Mucosa of rectum (tissue), 2 donors: ENCODE results near the gene CAPZB.

ENCODE experiments used
- H3K27ac ChIP-seq, 2 donors: one replicate each; pipeline ENCODE4 v1.7.0; 2013; ENCODE audit warnings: inconsistent platforms in 2 of 2, low read depth in 2 of 2, low read length in 2 of 2
- H3K27me3 ChIP-seq, 2 donors: one replicate each; pipeline ENCODE4 v1.7.0; 2013; ENCODE audit warnings: low read length in 2 of 2; ENCODE audit not compliant: control insufficient read depth in 2 of 2, insufficient read depth in 2 of 2
- H3K36me3 ChIP-seq, 2 donors: one replicate each; pipeline ENCODE4 v1.7.0; 2013; ENCODE audit warnings: low read length in 2 of 2; ENCODE audit not compliant: control insufficient read depth in 2 of 2, insufficient read depth in 2 of 2
- H3K4me1 ChIP-seq, 2 donors: one replicate each; pipeline ENCODE4 v1.7.0; 2013; ENCODE audit warnings: low read length in 2 of 2, mild to moderate bottlenecking in 1 of 2; ENCODE audit not compliant: control insufficient read depth in 2 of 2, insufficient read depth in 2 of 2
- H3K4me3 ChIP-seq, 2 donors: one replicate each; pipeline ENCODE4 v1.7.0; 2013; ENCODE audit warnings: low read length in 2 of 2
- H3K9ac ChIP-seq, 2 donors: one replicate each; pipeline ENCODE4 v1.7.0; 2013; ENCODE audit warnings: low read length in 2 of 2, low read depth in 1 of 2, mild to moderate bottlenecking in 1 of 2
- H3K9me3 ChIP-seq, 2 donors: one replicate each; pipeline ENCODE4 v1.7.0; 2013; ENCODE audit warnings: low read length in 2 of 2; ENCODE audit not compliant: control insufficient read depth in 2 of 2
- donor health status: healthy.
- donor health status: Normal muscosa, but diverticular disease.

Gene CAPZB

DNA sequence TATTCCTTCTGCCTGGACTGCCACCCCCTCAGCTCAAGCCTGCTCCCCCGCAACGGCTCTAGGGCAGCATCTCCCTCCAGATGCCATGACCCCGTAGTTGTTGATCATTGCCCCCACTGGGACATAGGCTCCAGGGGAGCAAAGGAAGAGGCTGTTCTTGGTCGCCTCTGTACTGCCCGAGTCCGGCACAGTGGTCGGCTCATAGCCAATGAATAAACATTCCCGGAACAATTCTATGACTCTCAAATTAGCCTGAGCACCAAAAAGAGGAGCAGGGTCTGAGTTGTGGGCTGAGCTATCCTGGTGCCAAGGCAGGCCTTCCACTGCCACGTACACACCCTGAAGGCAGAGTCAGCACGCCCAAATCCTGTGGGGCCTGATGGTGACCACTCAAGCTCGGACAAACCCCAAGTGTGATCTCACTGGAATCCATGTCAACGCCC is 33.1 kb downstream of the CAPZB start:
- Histone ChIP-seq H3K9me3 (no peaks in the 10 kb centered on the region), H3K36me3 (peaks cover 0 to 11% of the 10 kb centered on the region in 2 donors), H3K27ac (peak overlapping the region; percentile 63 to 77), H3K9ac (no peak overlapping the region), H3K4me3 (no peak overlapping the region), H3K4me1 (peaks cover 47 to 58% of the 10 kb centered on the region in 2 donors), H3K27me3 (no peaks in the 10 kb centered on the region)

GRCh38 chr1:19450811-19451515 is 34.4 kb downstream of the CAPZB start:
- H3K36me3 ChIP-seq = peaks cover 0 to 11% of the 10 kb centered on the region in 2 donors
- H3K27ac ChIP-seq = peak overlapping the region; percentile 53 to 76
- H3K4me3 ChIP-seq = no peak overlapping the region
- H3K4me1 ChIP-seq = peaks cover 47 to 56% of the 10 kb centered on the region in 2 donors
- H3K27me3 ChIP-seq = no peaks in the 10 kb centered on the region
- H3K9me3 ChIP-seq = no peaks in the 10 kb centered on the region
- H3K9ac ChIP-seq = no peak overlapping the region

GRCh38 chr1:19449454-19450228 is 35.7 kb downstream of the CAPZB start:
- no peaks in the 10 kb centered on the region for H3K9me3 ChIP-seq
- no peaks in the 10 kb centered on the region for H3K27me3 ChIP-seq
- H3K4me3 ChIP-seq = peak overlapping the region in 1 of 2 donors; percentile 13
- peak overlapping the region in 1 of 2 donors; percentile 30 for H3K9ac ChIP-seq
- peaks cover 44 to 59% of the 10 kb centered on the region in 2 donors for H3K4me1 ChIP-seq
- H3K36me3 ChIP-seq = peaks cover 0 to 11% of the 10 kb centered on the region in 2 donors
- H3K27ac ChIP-seq = peak overlapping the region; percentile 67 to 78

GRCh38 chr1:19448491-19449439 is 36.6 kb downstream of the CAPZB start:
- Histone ChIP-seq H3K36me3 (peaks cover 0 to 11% of the 10 kb centered on the region in 2 donors), H3K27me3 (no peaks in the 10 kb centered on the region), H3K9ac (peak overlapping the region; percentile 24 to 30), H3K9me3 (no peaks in the 10 kb centered on the region), H3K4me1 (peaks cover 36 to 53% of the 10 kb centered on the region in 2 donors), H3K27ac (peak overlapping the region; percentile 67 to 78), H3K4me3 (peak overlapping the region in 1 of 2 donors; percentile 26)

DNA sequence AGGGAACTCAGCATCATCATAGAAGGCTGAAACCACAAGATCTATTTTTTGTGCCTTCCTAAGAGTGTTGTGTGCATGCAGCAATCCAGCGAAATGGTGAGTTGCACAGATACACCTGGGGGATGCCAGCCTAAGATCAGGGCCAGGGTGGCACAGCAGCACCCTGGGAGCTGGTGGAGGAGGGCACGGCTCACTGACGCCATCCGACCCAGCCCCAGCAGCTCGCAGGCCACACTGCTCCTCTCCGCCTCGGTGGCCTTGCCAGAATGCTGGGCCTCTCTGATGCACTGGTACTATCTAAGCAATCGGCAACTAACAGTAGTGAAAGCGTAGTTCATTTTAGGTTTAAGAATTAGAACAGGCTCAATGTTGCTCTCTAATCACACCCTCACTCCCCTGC is 37.8 kb downstream of the CAPZB start:
- Histone ChIP-seq H3K9ac (no peak overlapping the region), H3K4me3 (no peak overlapping the region), H3K27me3 (no peaks in the 10 kb centered on the region), H3K36me3 (peaks cover 0 to 11% of the 10 kb centered on the region in 2 donors), H3K9me3 (no peaks in the 10 kb centered on the region), H3K27ac (peak overlapping the region; percentile 12 to 78), H3K4me1 (peaks cover 43 to 50% of the 10 kb centered on the region in 2 donors)

GRCh38 chr1:19445417-19446342 is 39.7 kb downstream of the CAPZB start:
- H3K9ac ChIP-seq = no peak overlapping the region

GRCh38 chr1:19444296-19445021 is 40.9 kb downstream of the CAPZB start:
- H3K4me1 ChIP-seq = peaks cover 30 to 37% of the 10 kb centered on the region in 2 donors
- H3K9me3 ChIP-seq = no peaks in the 10 kb centered on the region
- H3K36me3 ChIP-seq = peaks cover 0 to 14% of the 10 kb centered on the region in 2 donors
- H3K9ac ChIP-seq = no peak overlapping the region
- H3K27ac ChIP-seq = peak overlapping the region in 1 of 2 donors; percentile 71
- H3K4me3 ChIP-seq = no peak overlapping the region
- no peaks in the 10 kb centered on the region for H3K27me3 ChIP-seq

More at GRCh38 chr1:19445417-19446342, 39.7 kb downstream of the CAPZB start:
- H3K4me3 ChIP-seq = no peak overlapping the region
- peak overlapping the region; percentile 23 to 35 for H3K27ac ChIP-seq
- no peaks in the 10 kb centered on the region for H3K9me3 ChIP-seq
- peaks cover 26 to 37% of the 10 kb centered on the region in 2 donors for H3K4me1 ChIP-seq
- no peaks in the 10 kb centered on the region for H3K27me3 ChIP-seq
- H3K36me3 ChIP-seq = peaks cover 0 to 11% of the 10 kb centered on the region in 2 donors

GRCh38 chr1:19443326-19443725 is 42.0 kb downstream of the CAPZB start:
- H3K4me1 ChIP-seq = peaks cover 29 to 31% of the 10 kb centered on the region in 2 donors
- no peak overlapping the region for H3K9ac ChIP-seq

More at GRCh38 chr1:19443326-19443725, 42.0 kb downstream of the CAPZB start:
- Histone ChIP-seq H3K27me3 (no peaks in the 10 kb centered on the region), H3K36me3 (peaks cover 0 to 3% of the 10 kb centered on the region in 2 donors), H3K9me3 (no peaks in the 10 kb centered on the region), H3K27ac (peak overlapping the region; percentile 44 to 71), H3K4me3 (no peak overlapping the region)
